ENCODE data around the gene ARAP3.

ARAP3 gene

GRCh38 chr5:141647242-141647641, 34.8 kb downstream of the ARAP3 start:
- in situ Hi-C loops (cut with MboI; ENCODE audit: low sequenced_read_pairs) = no loop called here

GRCh38 chr5:141646026-141646425, 36.0 kb downstream of the ARAP3 start:
- in situ Hi-C loops (cut with MboI; ENCODE audit: low sequenced_read_pairs) = no loop called here

- in situ Hi-C loops (cut with MboI; ENCODE audit: low sequenced_read_pairs) = no loop called here
Measured at GRCh38 chr5:141641634-141642267, 40.3 kb downstream of the ARAP3 start.

GRCh38 chr5:141640698-141641097, 41.3 kb downstream of the ARAP3 start:
- in situ Hi-C loops (cut with MboI; ENCODE audit: low sequenced_read_pairs) = no loop called here

- in situ Hi-C loops (cut with MboI; ENCODE audit: low sequenced_read_pairs) = no loop called here
Measured at GRCh38 chr5:141640051-141640415, 42.0 kb downstream of the ARAP3 start.

GRCh38 chr5:141639357-141640050, 42.5 kb downstream of the ARAP3 start:
- in situ Hi-C loops (cut with MboI; ENCODE audit: low sequenced_read_pairs) = no loop called here

GRCh38 chr5:141638771-141639170, 43.3 kb downstream of the ARAP3 start:
- in situ Hi-C loops (cut with MboI; ENCODE audit: low sequenced_read_pairs) = no loop called here

- in situ Hi-C loops (cut with MboI; ENCODE audit: low sequenced_read_pairs) = no loop called here
Measured at GRCh38 chr5:141637767-141638419, 44.1 kb downstream of the ARAP3 start.

GRCh38 chr5:141637123-141637766, 44.8 kb downstream of the ARAP3 start:
- in situ Hi-C loops (cut with MboI; ENCODE audit: low sequenced_read_pairs) = no loop called here

- in situ Hi-C loops (cut with MboI; ENCODE audit: low sequenced_read_pairs) = no loop called here
Measured at GRCh38 chr5:141636413-141637122, 45.5 kb downstream of the ARAP3 start, which contains the start of the genes HDAC3 and RELL2. HDAC3 (minus strand) TSS chr5:141636849; CDS start chr5:141636790, 59 bp downstream. RELL2 (plus strand) TSS chr5:141636997; CDS start chr5:141638226, 1,229 bp downstream.

GRCh38 chr5:141636106-141636412, 46.0 kb downstream of the ARAP3 start:
- in situ Hi-C loops (cut with MboI; ENCODE audit: low sequenced_read_pairs) = no loop called here

GRCh38 chr5:141635646-141636045, 46.4 kb downstream of the ARAP3 start:
- in situ Hi-C loops (cut with MboI; ENCODE audit: low sequenced_read_pairs) = no loop called here

GRCh38 chr5:141634720-141635119, 47.3 kb downstream of the ARAP3 start:
- in situ Hi-C loops (cut with MboI; ENCODE audit: low sequenced_read_pairs) = no loop called here

- in situ Hi-C loops (cut with MboI; ENCODE audit: low sequenced_read_pairs) = no loop called here
Measured at GRCh38 chr5:141633871-141634561, 48.0 kb downstream of the ARAP3 start.

GRCh38 chr5:141632650-141633049, 49.4 kb downstream of the ARAP3 start:
- in situ Hi-C loops (cut with MboI; ENCODE audit: low sequenced_read_pairs) = no loop called here

- in situ Hi-C loops (cut with MboI; ENCODE audit: low sequenced_read_pairs) = no loop called here
Measured at GRCh38 chr5:141630570-141631140, 51.4 kb downstream of the ARAP3 start.

GRCh38 chr5:141628175-141628788, 53.7 kb downstream of the ARAP3 start:
- in situ Hi-C loops (cut with MboI; ENCODE audit: low sequenced_read_pairs) = no loop called here

GRCh38 chr5:141623611-141624010, 58.4 kb downstream of the ARAP3 start:
- in situ Hi-C loops (cut with MboI; ENCODE audit: low sequenced_read_pairs) = no loop called here

- in situ Hi-C loops (cut with MboI; ENCODE audit: low sequenced_read_pairs) = no loop called here
Measured at GRCh38 chr5:141623186-141623585, 58.8 kb downstream of the ARAP3 start.

Data from hTERT RPE-1 (cell line).